ENCODE measurements around the gene TCAF1. TPM values are rescaled to one million over a fixed set of nuclear protein-coding genes. Genes with fewer than 3 reads are reported as not detected.
A peak's percentile ranks its signal among the peaks of the same experiment; 100 is the strongest.

The TCAF1 gene
- total RNA-seq, 1 donor from 2014 or later: 43.3 TPM

DNA sequence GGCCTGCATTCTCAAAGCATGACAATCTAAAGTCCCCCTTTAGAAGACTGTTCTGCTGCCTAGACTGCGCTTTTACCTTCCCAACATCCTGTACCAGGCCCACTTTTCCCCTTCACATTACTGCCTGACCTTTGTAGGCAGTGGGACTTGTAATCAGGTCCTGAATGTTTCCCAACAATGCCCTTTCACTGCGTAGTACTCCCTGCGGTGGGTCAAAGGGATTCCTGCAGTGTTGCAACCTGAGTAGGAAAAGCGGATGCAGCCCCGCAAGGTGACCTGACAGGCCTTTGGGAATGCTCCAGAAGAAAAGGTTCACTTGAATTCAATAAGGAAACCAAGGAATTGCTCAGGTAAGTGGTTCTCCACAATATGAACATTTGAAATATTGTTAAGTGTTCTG is 4.9 kb upstream of the TCAF1 start:
- Histone ChIP-seq H3K4me3 (no peak overlapping the region), H3K27me3 (ENCODE audit: low read depth) (no peaks in the 10 kb centered on the region), H3K4me1 (no peaks in the 10 kb centered on the region), H3K27ac (no peak overlapping the region), H3K9me3 (no peaks in the 10 kb centered on the region), H3K36me3 (no peaks in the 10 kb centered on the region)
- no peak for ATAC-seq
- TF ChIP-seq CTCF (IDR thresholded peaks at IDR 0.05): no peak
- DNase-seq: no peak
- intact Hi-C loops (cut with DNase I): no loop called here

- ATAC-seq: no peak
- intact Hi-C loops (cut with DNase I): no loop called here
- H3K27me3 ChIP-seq (ENCODE audit: low read depth): no peaks in the 10 kb centered on the region
These were observed 4.2 kb upstream of the TCAF1 start for GRCh38 chr7:143906151-143906550.

GRCh38 chr7:143905509-143905908 is 3.5 kb upstream of the TCAF1 start:
- H3K27me3 ChIP-seq (ENCODE audit: low read depth): no peaks in the 10 kb centered on the region
- peaks cover 9% of the 10 kb centered on the region for H3K4me1 ChIP-seq
- DNase-seq: no peak
- H3K27ac ChIP-seq: no peak overlapping the region
- no peak for ATAC-seq
- H3K4me3 ChIP-seq: no peak overlapping the region
- no peaks in the 10 kb centered on the region for H3K36me3 ChIP-seq
- TF ChIP-seq CTCF (IDR thresholded peaks at IDR 0.05): no peak
- no peaks in the 10 kb centered on the region for H3K9me3 ChIP-seq
- intact Hi-C loops (cut with DNase I): no loop called here

More at GRCh38 chr7:143906151-143906550, 4.2 kb upstream of the TCAF1 start:
- TF ChIP-seq CTCF (IDR thresholded peaks at IDR 0.05): no peak
- no peak overlapping the region for H3K4me3 ChIP-seq
- no peaks in the 10 kb centered on the region for H3K36me3 ChIP-seq
- H3K27ac ChIP-seq: no peak overlapping the region
- no peak for DNase-seq
- peaks cover 3% of the 10 kb centered on the region for H3K4me1 ChIP-seq
- no peaks in the 10 kb centered on the region for H3K9me3 ChIP-seq

DNA sequence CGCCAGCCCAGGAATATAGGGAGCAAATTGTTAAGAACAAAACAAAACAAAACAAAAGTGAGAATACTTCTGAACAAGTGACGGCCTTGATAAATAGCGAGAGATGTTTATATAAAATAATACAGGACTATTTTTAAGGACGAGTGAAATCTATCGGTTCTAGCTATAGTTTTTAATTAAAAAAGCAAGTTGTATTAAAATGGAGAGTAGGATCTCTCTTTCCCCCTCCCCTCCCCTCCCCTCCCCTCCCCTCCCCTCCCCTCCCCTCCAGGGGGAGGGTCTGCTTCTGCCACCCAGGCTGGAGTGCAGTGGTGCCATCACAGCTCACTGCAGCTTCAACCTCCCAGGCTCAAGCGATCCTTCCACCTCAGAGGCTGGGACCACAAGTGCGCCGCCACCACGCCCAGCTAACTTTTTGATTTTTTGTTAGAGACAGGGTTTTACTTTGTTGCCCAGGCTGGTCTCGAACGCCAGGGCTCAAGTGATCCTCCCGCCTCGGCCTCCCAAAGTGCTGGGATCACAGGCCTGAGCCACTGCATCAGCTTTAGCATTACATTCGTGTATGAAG is 440 bp upstream of the TCAF1 start:
- ATAC-seq (no peak), DNase-seq (no peak)
- intact Hi-C loops (cut with DNase I): no loop called here
- Histone ChIP-seq H3K4me3 (peak overlapping the region; percentile 93), H3K4me1 (peaks cover 25% of the 10 kb centered on the region), H3K27me3 (ENCODE audit: low read depth) (no peaks in the 10 kb centered on the region), H3K36me3 (no peaks in the 10 kb centered on the region), H3K27ac (peak overlapping the region; percentile 92), H3K9me3 (no peaks in the 10 kb centered on the region)
- TF ChIP-seq CTCF (IDR thresholded peaks at IDR 0.05): no peak

DNA sequence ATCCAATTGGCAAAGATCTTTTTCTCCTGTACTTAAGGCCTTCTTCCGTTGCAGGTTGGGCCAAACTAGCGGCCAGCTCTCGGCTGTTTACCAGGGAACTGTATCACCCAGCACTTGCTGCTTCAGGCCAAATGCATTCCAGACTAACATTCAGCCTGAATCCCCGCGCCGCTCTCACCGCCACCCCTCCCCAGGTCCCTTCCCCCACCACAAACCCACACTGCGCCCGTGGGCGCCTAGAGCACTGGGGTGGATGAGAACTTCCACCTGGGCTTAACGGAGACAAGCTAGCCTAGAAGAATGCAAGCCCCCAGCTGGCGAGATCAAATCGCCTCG is 676 bp downstream of the TCAF1 start:
- intact Hi-C loops (cut with DNase I): no loop called here

More for the DNA sequence above, 676 bp downstream of the TCAF1 start:
- TF ChIP-seq CTCF (IDR thresholded peaks at IDR 0.05): no peak
- H3K27me3 ChIP-seq (ENCODE audit: low read depth): no peaks in the 10 kb centered on the region
- H3K4me1 ChIP-seq: peaks cover 25% of the 10 kb centered on the region
- ATAC-seq: peak; percentile 53 to 65
- H3K36me3 ChIP-seq: no peaks in the 10 kb centered on the region
- no peaks in the 10 kb centered on the region for H3K9me3 ChIP-seq
- DNase-seq: peak; percentile 55
- H3K27ac ChIP-seq: peak overlapping the region; percentile 92
- H3K4me3 ChIP-seq: peak overlapping the region; percentile 93
